GM12874 (cell line): ENCODE data around the gene PLA2G6.

Experiments
- CTCF ChIP-seq: IDR thresholded peaks from 2 replicates; pipeline ENCODE4 v1.5.1; 2011; ENCODE audit warnings: low read depth, mild to moderate bottlenecking, control low read depth, low read length, moderate library complexity; ENCODE audit not compliant: insufficient read depth

The PLA2G6 gene

GRCh38 chr22:38085056-38085455 is 96.6 kb downstream of the PLA2G6 start:
- TF ChIP-seq CTCF: no peak

- TF ChIP-seq CTCF: no peak
Measured at GRCh38 chr22:38083931-38084631, 97.5 kb downstream of the PLA2G6 start, which contains the start of gene SLC16A8. Gene SLC16A8, minus strand, starts transcription at chr22:38084184. Its CDS starts 1,311 bp downstream, at chr22:38082873.

GRCh38 chr22:38082986-38083710 is 98.5 kb downstream of the PLA2G6 start:
- TF ChIP-seq CTCF: no peak

- TF ChIP-seq CTCF: no peak
Measured at GRCh38 chr22:38081941-38082828, 99.4 kb downstream of the PLA2G6 start.

GRCh38 chr22:38081636-38081940 is 100.0 kb downstream of the PLA2G6 start:
- TF ChIP-seq CTCF: no peak

- no peak for TF ChIP-seq CTCF
Measured at GRCh38 chr22:38080850-38081635, 100.6 kb downstream of the PLA2G6 start.

GRCh38 chr22:38080474-38080849 is 101.2 kb downstream of the PLA2G6 start:
- TF ChIP-seq CTCF: no peak
